OCI-LY7 (cell line): ENCODE measurements around the gene MCF2L2.

Source experiments
- EZH2phosphoT487 ChIP-seq: fragments of 200-600 bp; sonication (generic); IDR thresholded peaks from 2 replicates; pipeline ENCODE4 v1.6.1; 2018; ENCODE audit warnings: low read depth, borderline replicate concordance, mild to moderate bottlenecking, mixed run types, antibody characterized with exemption, low read length, moderate library complexity, mixed read lengths
- TF ChIP-seq, protein P1 (sequence below): fragments of 200-600 bp; sonication (generic); conservative IDR thresholded peaks from 2 replicates; pipeline ENCODE4 v1.5.1; 2014; ENCODE audit warnings: mild to moderate bottlenecking, antibody characterized with exemption, low read length, moderate library complexity, mixed read lengths

DNA sequence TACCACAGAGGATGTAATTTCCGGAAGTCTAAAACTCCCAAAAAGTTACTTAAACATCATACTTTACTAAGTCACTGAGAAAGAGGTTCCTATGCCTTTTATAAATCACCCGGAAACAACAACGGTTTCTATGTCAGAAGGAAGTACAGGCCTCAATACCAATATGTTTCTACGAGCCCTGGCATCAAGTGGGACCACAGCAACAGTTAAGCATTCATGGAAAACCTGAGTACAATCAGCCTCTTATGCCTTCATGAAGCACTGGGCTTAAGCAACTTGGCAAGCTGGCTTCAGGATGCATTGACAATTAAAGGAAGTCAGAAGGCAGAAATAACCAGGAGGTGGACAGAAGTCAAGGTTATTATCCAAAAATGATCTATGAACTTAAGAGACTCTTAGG, 194.5 kb downstream of the MCF2L2 start:
- TF ChIP-seq, protein P1, sequence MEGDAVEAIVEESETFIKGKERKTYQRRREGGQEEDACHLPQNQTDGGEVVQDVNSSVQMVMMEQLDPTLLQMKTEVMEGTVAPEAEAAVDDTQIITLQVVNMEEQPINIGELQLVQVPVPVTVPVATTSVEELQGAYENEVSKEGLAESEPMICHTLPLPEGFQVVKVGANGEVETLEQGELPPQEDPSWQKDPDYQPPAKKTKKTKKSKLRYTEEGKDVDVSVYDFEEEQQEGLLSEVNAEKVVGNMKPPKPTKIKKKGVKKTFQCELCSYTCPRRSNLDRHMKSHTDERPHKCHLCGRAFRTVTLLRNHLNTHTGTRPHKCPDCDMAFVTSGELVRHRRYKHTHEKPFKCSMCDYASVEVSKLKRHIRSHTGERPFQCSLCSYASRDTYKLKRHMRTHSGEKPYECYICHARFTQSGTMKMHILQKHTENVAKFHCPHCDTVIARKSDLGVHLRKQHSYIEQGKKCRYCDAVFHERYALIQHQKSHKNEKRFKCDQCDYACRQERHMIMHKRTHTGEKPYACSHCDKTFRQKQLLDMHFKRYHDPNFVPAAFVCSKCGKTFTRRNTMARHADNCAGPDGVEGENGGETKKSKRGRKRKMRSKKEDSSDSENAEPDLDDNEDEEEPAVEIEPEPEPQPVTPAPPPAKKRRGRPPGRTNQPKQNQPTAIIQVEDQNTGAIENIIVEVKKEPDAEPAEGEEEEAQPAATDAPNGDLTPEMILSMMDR = no peak
- TF ChIP-seq EZH2phosphoT487 = no peak
